Neural cell (in vitro differentiated cells): Measurements from ENCODE around the gene TRPM8. TPM values are rescaled to one million over a fixed set of nuclear protein-coding genes. Genes with fewer than 3 reads are reported as not detected.

Experiments used
- H2AFZ ChIP-seq: fragments of 200-600, 300-800 bp; sonication (generic), shearing (Covaris generic); 2 replicates; pipeline ENCODE4 v1.6.0; 2014; ENCODE audit warnings: low read depth, mild to moderate bottlenecking, antibody characterized with exemption, low read length, moderate library complexity
- H3F3A ChIP-seq: fragments of 200-600 bp; shearing (Covaris generic); 2 replicates; pipeline ENCODE4 v1.6.1; 2016; ENCODE audit warnings: mild to moderate bottlenecking, moderate library complexity, mixed read lengths, antibody characterized with exemption, low read length; ENCODE audit not compliant: insufficient read depth, poor library complexity, severe bottlenecking
- H3K27ac ChIP-seq: fragments of 200-600, 300-800 bp; sonication (generic), shearing (Covaris generic); 2 replicates; pipeline ENCODE4 v1.5.1; 2014; ENCODE audit warnings: mild to moderate bottlenecking, low read length, moderate library complexity
- H3K27me3 ChIP-seq: fragments of 300-800, 200-600 bp; sonication (generic), shearing (Covaris generic); 2 replicates; pipeline ENCODE4 v1.6.0; 2014; ENCODE audit warnings: mild to moderate bottlenecking, low read depth, low read length, moderate library complexity; ENCODE audit not compliant: insufficient read depth
- H3K36me3 ChIP-seq: fragments of 300-800, 200-600 bp; sonication (generic), shearing (Covaris generic); 2 replicates; pipeline ENCODE4 v1.5.1; 2014; ENCODE audit warnings: mild to moderate bottlenecking, antibody characterized with exemption, low read length, moderate library complexity; ENCODE audit not compliant: insufficient read depth
- H3K4me2 ChIP-seq: fragments of 300-800, 200-600 bp; sonication (generic), shearing (Covaris generic); 2 replicates; pipeline ENCODE4 v1.6.0; 2014; ENCODE audit warnings: mild to moderate bottlenecking, low read length
- H3K4me3 ChIP-seq: fragments of 300-800, 200-600 bp; sonication (generic), shearing (Covaris generic); 2 replicates; pipeline ENCODE4 v1.5.1; 2014; ENCODE audit warnings: mild to moderate bottlenecking, low read length, moderate library complexity
- H3K79me2 ChIP-seq: fragments of 200-600 bp; shearing (Covaris generic); replicated peaks from 2 replicates; pipeline ENCODE4 v1.6.0; 2014; ENCODE audit warnings: mild to moderate bottlenecking, low read length, moderate library complexity; ENCODE audit not compliant: insufficient read depth
- H3K9ac ChIP-seq: fragments of 300-800, 200-600 bp; sonication (generic), shearing (Covaris generic); 2 replicates; pipeline ENCODE4 v1.6.1; 2016; ENCODE audit warnings: mild to moderate bottlenecking, low read length, mixed read lengths
- H3K9me2 ChIP-seq: fragments of 200-600 bp; shearing (Covaris generic); 2 replicates; pipeline ENCODE4 v1.6.1; 2016; ENCODE audit warnings: mild to moderate bottlenecking, low read length, mixed read lengths; ENCODE audit not compliant: insufficient read depth
- H3K9me3 ChIP-seq: fragments of 200-600, 300-800 bp; sonication (generic), shearing (Covaris generic); 2 replicates; pipeline ENCODE4 v1.6.1; 2016; ENCODE audit warnings: mild to moderate bottlenecking, mixed run types, low read length, moderate library complexity, mixed read lengths
- H4K20me1 ChIP-seq: fragments of 200-600 bp; shearing (Covaris generic); 2 replicates; pipeline ENCODE4 v1.6.1; 2016; ENCODE audit warnings: mild to moderate bottlenecking, mixed run types; ENCODE audit not compliant: insufficient read depth
- CTCF ChIP-seq: fragments of 450-650 bp; IDR thresholded peaks from 2 replicates; pipeline ENCODE4 v1.5.1; 2014; ENCODE audit warnings: antibody characterized with exemption, mild to moderate bottlenecking, moderate library complexity; ENCODE audit not compliant: poor library complexity, severe bottlenecking
- EP300 ChIP-seq: fragments of 450-650 bp; conservative IDR thresholded peaks from 2 replicates; pipeline ENCODE4 v1.6.1; 2014; ENCODE audit warnings: antibody characterized with exemption, mild to moderate bottlenecking, moderate library complexity; ENCODE audit not compliant: poor library complexity, severe bottlenecking
- EZH2 ChIP-seq: fragments of 200-600, 300-800 bp; shearing (Covaris generic), sonication (generic); IDR thresholded peaks from 2 replicates; pipeline ENCODE4 v1.6.1; 2014; ENCODE audit warnings: antibody characterized with exemption, low read length, borderline replicate concordance, mild to moderate bottlenecking; ENCODE audit not compliant: insufficient read depth, poor library complexity, severe bottlenecking
- MXI1 ChIP-seq: fragments of 450-650 bp; conservative IDR thresholded peaks from 2 replicates; pipeline ENCODE4 v1.6.1; 2014; ENCODE audit warnings: antibody characterized with exemption, mild to moderate bottlenecking; ENCODE audit not compliant: poor library complexity, severe bottlenecking
- POLR2AphosphoS5 ChIP-seq: IDR thresholded peaks from 2 replicates; pipeline ENCODE4 v1.6.1; 2012
- RAD21 ChIP-seq: fragments of 450-650 bp; conservative IDR thresholded peaks from 2 replicates; pipeline ENCODE4 v1.6.1; 2014; ENCODE audit warnings: antibody characterized with exemption, mild to moderate bottlenecking, moderate library complexity
- SMC3 ChIP-seq: fragments of 450-650 bp; conservative IDR thresholded peaks from 2 replicates; pipeline ENCODE4 v1.6.1; 2014; ENCODE audit warnings: antibody characterized with exemption, mild to moderate bottlenecking, moderate library complexity; ENCODE audit not compliant: poor library complexity
- TAF1 ChIP-seq: IDR thresholded peaks from 2 replicates; pipeline ENCODE4 v1.6.1; 2012; ENCODE audit warnings: low read depth
- polyA plus RNA-seq: library from polyadenylated mRNA; depleted of rRNA; stranded (reverse); fragments of >200 nt; gene quantifications from 2 replicates; pipeline ENCODE4 v1.2.3, GENCODE V29; 2014
- TF ChIP-seq, protein P1 (sequence below): IDR thresholded peaks from 2 replicates; pipeline ENCODE4 v1.6.1; 2012; ENCODE audit warnings: borderline replicate concordance

The TRPM8 gene
- polyA plus RNA-seq, 1 donor from 2014 or later = not detected

DNA sequence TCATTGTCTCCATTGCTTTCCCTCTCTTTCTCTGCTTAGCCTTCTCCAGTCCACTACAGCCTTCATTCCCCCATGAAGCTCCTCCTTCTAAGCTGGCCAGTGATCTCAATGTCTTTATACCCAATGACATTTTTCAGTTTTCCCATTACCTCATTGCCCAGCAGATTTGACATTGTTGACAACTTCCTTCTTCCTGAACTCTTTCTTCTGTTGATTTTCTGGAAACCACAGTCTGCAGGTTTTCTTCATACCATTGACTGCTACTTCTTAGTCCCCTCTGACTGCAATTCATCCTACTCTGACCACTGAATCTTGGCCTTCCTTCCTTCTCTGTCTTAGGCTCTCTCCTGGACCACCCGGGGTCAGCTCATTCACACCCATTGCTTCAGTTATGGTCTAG is 110.5 kb downstream of the TRPM8 start:
- H3F3A ChIP-seq = no peaks in the 10 kb centered on the region
- no peaks in the 10 kb centered on the region for H3K36me3 ChIP-seq
- no peak overlapping the region for H3K4me2 ChIP-seq
- H3K27ac ChIP-seq = no peak overlapping the region
- no peak overlapping the region for H3K9ac ChIP-seq
- H3K9me2 ChIP-seq = no peaks in the 10 kb centered on the region
- H3K9me3 ChIP-seq = no peaks in the 10 kb centered on the region
- no peak overlapping the region for H2AFZ ChIP-seq
- no peak overlapping the region for H3K4me3 ChIP-seq
- no peak for TF ChIP-seq CTCF
- TF ChIP-seq MXI1 = no peak
- no peak for TF ChIP-seq TAF1
- TF ChIP-seq POLR2AphosphoS5 = no peak
- TF ChIP-seq EZH2 = no peak
- no peak for TF ChIP-seq RAD21
- TF ChIP-seq, protein P1, sequence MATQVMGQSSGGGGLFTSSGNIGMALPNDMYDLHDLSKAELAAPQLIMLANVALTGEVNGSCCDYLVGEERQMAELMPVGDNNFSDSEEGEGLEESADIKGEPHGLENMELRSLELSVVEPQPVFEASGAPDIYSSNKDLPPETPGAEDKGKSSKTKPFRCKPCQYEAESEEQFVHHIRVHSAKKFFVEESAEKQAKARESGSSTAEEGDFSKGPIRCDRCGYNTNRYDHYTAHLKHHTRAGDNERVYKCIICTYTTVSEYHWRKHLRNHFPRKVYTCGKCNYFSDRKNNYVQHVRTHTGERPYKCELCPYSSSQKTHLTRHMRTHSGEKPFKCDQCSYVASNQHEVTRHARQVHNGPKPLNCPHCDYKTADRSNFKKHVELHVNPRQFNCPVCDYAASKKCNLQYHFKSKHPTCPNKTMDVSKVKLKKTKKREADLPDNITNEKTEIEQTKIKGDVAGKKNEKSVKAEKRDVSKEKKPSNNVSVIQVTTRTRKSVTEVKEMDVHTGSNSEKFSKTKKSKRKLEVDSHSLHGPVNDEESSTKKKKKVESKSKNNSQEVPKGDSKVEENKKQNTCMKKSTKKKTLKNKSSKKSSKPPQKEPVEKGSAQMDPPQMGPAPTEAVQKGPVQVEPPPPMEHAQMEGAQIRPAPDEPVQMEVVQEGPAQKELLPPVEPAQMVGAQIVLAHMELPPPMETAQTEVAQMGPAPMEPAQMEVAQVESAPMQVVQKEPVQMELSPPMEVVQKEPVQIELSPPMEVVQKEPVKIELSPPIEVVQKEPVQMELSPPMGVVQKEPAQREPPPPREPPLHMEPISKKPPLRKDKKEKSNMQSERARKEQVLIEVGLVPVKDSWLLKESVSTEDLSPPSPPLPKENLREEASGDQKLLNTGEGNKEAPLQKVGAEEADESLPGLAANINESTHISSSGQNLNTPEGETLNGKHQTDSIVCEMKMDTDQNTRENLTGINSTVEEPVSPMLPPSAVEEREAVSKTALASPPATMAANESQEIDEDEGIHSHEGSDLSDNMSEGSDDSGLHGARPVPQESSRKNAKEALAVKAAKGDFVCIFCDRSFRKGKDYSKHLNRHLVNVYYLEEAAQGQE = no peak
- no peak for TF ChIP-seq EP300
- TF ChIP-seq SMC3 = no peak
- H3K27me3 ChIP-seq = no peaks in the 10 kb centered on the region
- H3K79me2 ChIP-seq = no peaks in the 10 kb centered on the region
- no peaks in the 10 kb centered on the region for H4K20me1 ChIP-seq

- no peak for TF ChIP-seq SMC3
- TF ChIP-seq, protein P1 = no peak
- TF ChIP-seq POLR2AphosphoS5 = no peak
- TF ChIP-seq TAF1 = no peak
- TF ChIP-seq RAD21 = no peak
- TF ChIP-seq CTCF = no peak
- TF ChIP-seq EP300 = no peak
- no peak for TF ChIP-seq MXI1
- TF ChIP-seq EZH2 = no peak
- H3K27ac ChIP-seq = no peak overlapping the region
- no peaks in the 10 kb centered on the region for H3K9me3 ChIP-seq
- no peaks in the 10 kb centered on the region for H3K9me2 ChIP-seq
- H3K4me3 ChIP-seq = no peak overlapping the region
- no peaks in the 10 kb centered on the region for H3F3A ChIP-seq
- no peak overlapping the region for H3K4me2 ChIP-seq
- H4K20me1 ChIP-seq = no peaks in the 10 kb centered on the region
- no peaks in the 10 kb centered on the region for H3K79me2 ChIP-seq
- no peaks in the 10 kb centered on the region for H3K36me3 ChIP-seq
- H3K27me3 ChIP-seq = no peaks in the 10 kb centered on the region
- no peak overlapping the region for H2AFZ ChIP-seq
- no peak overlapping the region for H3K9ac ChIP-seq
Observed at GRCh38 chr2:234029150-234029733, 112.1 kb downstream of the TRPM8 start.
